ENCODE data around the gene TMBIM1.

TMBIM1 gene

DNA sequence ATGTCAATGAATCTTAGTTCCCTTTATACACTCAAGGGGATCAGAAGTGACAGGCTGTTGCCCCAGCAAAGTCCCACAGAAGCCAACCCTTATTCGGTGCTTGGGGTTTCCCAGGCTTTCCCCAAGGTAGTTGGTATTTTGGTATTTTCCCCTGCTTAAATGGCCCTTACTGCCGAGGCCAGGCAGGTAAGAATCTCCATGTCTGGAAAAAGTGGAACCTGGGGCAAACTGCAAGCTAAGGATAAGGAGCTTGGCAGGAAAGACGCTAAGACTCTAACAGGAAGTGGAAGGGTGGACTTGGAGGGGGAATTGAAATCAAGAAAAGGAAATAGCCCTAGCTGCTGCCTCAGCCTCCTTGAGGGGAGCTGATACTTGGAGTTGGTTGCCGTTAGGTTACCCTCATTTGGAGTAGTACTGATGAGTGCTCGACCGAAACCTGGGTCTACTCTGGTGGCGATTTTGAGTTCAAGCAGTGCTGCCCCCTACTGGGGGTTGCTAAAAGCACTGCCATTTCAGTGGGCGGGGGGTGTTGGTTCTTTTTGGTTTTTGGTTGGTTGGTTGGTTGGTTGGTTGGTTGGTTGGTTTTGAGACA is 34.8 kb downstream of the TMBIM1 start:
- peak; percentile 88 for DNase-seq (ENCODE audit: low spot score)

DNA sequence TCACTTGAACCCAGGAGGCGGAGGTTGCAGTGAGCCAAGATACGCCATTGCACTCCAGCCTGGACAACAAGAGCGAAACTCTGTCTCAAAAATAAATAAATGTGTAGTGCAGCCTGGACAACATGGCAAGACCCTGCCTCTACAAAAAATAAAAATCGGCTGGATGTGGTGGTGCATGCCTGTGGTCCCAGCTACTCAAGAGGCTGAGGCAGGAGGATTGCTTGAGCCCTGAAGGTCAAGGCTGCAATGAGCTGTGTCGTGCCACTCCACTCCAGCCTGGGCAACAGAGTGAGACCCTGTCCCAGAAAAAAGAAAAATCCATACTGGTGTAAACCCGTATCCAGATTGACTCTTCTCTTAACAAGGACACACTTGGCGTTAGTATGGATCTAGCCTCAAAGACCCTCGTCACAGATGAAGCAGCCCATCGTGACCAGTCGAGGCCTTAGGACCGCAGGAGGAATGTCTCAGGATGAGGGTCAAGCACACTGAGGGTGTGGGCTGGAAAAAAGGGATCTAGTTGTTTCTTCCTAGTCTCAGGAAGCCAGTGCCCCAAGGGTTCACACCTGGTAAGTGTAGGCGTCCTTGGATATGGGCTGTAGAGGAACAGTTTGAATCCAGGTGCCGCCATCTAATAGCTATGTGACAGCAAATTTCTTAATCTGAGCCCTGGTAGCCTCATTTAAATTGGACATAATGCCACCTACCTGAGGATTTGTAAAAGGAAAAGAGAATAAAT is 35.5 kb downstream of the TMBIM1 start:
- DNase-seq (ENCODE audit: low spot score) = no peak

DNA sequence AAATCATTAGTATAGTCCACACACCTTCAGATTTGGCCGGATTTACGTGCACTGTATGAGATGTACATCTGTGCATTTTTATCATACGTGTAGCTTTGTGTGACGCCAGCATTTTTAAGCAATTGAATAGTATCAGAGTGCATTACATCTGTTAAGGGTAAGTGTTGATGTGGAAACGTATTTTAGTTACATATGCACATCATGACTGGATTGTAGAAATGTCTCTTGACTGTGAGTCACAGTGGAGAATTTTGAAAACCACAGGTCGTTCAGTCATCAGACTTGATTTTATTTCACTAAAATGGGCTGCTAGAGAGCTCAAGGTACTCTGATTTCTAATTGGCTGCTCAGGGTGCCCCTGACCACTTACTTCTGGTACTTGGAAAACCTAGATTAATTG is 36.9 kb downstream of the TMBIM1 start:
- DNase-seq (ENCODE audit: low spot score) = no peak

DNA sequence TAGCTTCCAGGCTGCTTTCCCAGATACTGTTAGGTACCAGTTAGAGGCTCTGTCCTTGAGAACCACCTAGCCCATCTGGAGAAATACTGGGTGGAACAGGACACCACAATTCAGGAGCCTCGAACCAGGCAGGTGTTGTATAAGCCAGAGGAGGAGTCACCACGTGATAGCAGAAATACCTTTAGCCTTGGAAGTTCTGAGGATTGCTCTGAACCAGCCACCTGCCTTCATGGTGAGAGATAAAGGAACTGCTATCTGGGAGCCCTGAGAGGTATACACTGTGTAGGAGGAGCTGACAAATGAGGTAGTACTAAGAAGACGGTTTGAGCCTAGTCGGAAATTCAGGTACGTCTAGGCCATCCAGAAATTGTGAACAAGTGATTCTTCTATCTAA is 39.1 kb downstream of the TMBIM1 start:
- DNase-seq (ENCODE audit: low spot score) = no peak

DNA sequence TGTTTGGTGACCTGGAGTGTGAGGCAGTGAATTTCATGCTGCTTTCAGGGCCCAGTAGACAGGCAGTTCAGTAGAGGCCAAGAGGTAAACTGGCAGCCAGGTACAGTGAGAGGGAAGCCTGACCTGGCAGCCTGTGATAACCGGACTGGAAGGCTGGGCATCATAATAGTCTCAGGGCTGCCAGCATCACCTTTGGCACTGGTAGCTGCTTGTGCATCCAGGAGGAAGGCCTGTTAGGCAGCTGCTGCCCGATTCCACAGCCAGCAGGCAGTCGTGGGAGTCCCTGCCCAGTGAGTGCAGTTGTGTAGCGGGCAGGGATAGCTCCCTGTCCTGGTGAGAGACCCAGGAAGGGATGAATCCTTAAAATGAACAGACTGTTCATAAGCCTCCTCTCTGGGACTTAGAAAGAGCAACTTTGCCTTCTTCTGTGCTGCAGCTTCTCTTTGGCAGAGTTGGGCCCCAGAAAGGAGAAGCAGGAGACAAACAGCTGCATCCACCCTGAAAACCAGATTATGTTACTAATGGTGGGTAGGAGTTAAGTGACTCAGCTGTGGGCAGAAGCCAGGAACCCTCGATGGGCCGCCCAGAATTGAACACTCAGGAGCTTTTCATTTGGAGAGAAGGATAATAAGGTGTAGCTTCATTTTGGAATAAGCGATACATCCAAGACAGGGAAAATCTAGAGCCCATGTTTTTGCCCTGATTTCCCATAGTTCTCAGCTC is 39.6 kb downstream of the TMBIM1 start:
- no peak for DNase-seq (ENCODE audit: low spot score)

DNA sequence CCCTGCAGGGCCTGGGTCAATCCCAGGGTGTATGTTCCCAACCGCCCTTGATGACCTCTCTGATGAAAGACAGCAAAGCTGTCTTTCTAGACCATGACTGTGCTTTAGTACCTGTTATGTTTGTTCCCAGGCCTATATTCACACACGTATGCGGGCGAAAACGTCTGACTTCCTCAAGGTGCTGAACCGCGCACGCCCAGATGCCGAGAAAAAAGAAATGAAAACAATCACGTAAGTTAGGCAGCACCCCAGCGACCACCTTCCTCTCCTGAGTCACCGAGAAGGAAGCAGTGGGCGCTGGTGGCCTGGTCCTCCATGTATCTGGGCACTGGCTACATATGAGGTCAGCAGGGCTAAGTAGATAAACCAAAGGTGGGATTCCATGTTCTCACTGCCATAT is 42.6 kb downstream of the TMBIM1 start:
- no peak for DNase-seq (ENCODE audit: low spot score)

DNA sequence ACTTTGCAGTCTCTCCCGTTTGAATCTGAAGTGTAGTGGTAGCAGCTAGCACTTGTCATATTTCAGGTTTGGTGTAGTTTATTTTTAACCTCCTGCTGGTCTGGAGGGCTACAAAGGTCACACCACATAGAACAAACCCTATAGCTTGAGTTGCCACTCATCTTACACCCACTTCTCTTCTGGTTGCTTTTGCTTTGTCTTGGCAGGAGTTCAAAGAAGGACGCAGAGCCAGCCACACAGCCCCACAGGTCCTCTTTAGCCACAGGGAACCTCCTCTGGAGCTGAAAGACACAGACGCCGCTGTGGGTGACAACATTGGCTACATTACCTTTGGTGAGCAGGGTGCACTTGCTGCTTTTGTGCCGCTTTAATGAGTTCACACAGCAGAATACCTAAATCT is 47.1 kb downstream of the TMBIM1 start:
- no peak for DNase-seq (ENCODE audit: low spot score)

DNA sequence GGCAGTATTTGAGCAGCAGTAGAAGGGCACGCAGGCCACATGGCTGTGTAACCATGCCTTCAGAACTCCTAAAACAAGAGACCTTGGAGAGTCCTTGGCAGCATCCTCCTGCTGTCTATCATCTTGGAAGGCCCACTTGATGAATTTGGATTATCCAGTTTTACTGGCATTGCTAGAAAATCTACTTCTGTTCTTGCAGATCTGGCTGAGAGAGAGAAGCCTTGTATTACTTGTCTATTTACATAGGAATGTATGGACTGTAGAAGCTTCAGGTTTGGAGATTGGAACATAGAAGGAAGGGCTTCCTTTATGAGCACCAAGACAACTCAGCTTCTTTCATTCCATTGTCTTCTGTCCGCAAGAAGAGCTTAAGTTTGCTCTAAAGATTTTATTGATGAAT is 47.6 kb downstream of the TMBIM1 start:
- DNase-seq (ENCODE audit: low spot score) = no peak

DNA sequence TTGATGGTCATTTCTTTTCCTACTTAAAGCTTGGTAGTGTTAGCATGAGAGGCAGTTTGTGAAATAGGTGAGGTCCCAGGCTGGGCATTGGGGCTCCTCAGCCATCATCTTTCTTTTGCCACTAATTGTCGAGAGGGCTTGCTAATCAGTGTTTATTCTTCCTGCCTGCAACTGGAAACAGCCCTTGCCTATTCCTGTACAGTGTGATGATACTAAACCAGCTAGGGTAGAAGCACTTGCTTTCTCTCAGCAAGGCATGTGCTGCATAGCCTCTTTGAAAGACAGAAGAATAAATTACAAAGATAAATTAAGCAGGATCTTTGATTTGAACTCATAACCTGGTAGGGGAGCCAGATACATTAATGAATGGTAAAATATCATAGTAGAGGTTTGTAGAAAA is 48.1 kb downstream of the TMBIM1 start:
- no peak for DNase-seq (ENCODE audit: low spot score)

DNA sequence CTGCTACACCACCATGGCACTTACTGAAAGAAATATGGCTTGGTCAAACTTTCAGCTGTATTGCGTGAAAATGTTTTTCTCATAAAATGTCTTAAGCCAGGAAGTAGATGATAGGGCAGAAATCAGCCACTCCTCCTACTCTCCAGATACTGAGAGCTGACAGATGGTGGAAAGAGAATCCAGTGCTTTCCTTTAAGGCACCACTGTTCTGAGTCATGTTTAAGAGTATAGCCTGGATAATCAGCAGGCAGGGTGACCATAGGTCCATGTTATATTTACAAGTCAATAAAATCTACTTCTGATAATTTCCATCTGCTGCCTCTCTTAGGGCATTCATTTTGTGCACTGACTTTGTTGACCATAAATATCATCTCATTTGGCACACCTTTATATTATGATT is 53.4 kb downstream of the TMBIM1 start:
- no peak for DNase-seq (ENCODE audit: low spot score)

DNA sequence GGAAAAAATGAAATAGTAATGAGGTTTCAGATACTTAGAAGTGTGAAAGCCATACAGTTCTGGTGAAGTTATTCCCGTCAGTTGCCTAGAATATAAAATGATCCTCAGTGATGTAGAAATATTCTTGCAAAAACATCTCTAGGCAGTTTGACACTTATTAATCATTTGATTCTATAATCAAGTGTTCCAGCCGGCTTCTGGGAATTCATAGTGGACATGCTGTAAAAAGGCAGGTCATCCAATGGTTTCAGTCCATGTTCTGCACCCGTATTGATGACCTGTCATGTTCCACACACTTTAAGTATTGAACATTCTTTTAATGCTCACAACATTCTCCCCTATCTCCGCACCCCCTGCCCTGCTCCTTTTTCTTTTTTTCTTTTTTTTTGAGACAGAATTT is 55.5 kb downstream of the TMBIM1 start:
- no peak for DNase-seq (ENCODE audit: low spot score)

DNA sequence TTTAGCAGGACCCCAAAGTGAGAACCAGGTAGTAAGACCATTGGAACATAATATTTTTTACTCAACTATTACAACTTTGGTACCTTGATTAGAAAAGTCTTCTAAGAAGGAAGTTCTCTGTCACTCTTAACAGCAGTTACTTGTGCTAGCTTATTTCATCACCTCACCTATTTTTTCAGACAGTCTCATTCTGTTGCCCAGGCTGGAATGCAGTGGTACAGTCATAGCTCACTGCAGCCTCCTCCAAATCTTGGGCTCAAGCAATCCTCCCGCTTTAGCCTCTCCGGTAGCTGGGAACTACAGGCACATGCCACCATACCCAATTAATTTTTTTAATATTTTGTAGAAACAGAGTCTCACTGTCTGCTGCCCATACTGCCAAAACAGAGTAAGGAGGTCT is 57.3 kb downstream of the TMBIM1 start:
- DNase-seq (ENCODE audit: low spot score) = no peak

DNA sequence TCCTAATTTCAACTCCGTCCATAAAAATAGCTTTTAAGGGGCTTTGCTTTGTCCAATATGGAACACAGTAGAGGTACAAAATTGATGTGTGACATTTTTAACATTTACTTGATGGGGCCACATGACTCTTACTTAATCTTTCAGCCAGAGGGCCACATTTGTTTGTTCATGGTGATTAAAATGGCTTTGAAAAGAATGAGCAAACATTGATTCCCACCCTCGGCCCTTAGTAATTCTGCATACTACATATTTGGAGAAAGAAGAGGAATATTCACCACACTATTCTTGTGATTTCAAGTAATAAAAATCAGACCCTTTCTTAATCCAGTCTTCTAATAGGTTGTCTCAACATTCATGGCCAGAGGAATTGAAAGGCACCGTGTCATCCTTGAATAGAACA is 57.8 kb downstream of the TMBIM1 start:
- DNase-seq (ENCODE audit: low spot score) = no peak

DNA sequence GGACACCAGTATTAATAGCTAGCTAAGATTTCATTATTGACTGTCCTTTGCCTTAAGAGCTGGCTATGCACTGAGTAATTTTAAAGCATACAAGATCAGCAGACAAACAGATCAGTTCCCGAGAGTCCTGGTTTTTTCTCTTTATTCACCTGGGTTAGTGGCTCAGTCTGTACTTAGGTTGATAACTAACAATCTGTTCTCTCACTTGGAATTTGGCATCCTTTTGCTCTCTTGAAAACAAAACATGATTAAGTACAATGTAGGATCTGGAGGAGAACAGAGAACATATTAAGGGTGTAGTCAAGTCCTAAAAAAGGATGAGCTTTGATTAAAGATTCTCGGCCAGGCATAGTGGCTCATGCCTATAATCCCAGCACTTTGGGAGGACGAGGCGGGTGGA is 58.8 kb downstream of the TMBIM1 start:
- DNase-seq (ENCODE audit: low spot score) = no peak

DNA sequence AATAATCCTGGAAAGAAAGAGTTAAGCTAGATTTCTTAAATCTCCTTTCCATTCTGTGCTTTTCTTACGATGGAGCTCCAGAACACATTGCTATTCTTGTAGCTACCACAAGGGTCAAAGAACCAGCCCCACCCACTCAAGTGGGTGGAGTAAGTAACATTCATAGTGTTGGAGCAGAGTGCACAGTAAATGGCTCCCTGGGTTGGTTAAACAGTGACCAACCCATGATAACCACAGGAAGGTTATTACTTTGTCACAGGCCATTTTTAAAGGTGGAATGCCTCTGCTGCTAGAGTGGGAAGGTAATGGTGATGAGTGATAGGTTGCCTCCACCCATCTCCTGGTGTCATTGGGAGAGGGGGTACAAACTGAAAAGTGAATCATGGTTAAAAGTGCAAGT is 61.4 kb downstream of the TMBIM1 start:
- peak; percentile 67 for DNase-seq (ENCODE audit: low spot score)

DNA sequence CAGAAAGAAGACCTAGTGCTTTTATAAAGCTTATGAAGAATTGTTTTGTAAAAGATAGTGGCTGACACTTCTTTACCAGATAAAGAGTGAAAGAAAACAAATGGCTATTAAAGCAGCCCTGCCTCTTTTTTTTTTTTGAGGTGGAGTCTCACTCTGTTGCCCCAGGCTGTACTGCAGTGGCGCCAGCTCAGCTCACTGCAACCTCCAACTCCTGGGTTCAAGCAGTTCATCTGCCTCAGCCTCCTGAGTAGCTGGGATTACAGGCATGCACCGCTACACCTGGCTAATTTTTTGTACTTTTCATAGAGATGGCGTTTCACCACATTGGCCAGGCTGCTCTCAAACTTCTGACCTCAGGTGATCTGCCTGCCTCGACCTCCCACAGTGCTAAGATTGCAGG is 62.5 kb downstream of the TMBIM1 start:
- DNase-seq (ENCODE audit: low spot score) = no peak

DNA sequence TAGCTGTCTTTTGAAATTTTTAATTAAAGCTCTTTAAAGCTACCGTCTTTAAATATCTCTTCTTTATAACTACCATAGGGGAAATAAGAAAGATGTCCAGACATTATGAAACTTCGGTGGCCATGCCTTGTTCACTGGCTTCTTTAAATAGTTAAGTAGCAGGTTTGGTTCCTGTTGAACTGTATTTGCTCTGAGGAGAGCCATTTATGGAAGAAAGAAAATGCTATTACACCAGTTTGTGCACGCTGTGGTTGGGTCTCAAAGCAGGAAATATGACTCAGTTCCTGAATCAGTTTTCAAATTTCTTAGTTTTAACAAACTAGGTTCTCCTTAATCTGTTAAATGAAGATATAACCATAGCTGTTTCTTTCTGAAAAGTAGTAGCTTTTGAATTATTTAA is 63.1 kb downstream of the TMBIM1 start:
- peak; percentile 49 for DNase-seq (ENCODE audit: low spot score)

DNA sequence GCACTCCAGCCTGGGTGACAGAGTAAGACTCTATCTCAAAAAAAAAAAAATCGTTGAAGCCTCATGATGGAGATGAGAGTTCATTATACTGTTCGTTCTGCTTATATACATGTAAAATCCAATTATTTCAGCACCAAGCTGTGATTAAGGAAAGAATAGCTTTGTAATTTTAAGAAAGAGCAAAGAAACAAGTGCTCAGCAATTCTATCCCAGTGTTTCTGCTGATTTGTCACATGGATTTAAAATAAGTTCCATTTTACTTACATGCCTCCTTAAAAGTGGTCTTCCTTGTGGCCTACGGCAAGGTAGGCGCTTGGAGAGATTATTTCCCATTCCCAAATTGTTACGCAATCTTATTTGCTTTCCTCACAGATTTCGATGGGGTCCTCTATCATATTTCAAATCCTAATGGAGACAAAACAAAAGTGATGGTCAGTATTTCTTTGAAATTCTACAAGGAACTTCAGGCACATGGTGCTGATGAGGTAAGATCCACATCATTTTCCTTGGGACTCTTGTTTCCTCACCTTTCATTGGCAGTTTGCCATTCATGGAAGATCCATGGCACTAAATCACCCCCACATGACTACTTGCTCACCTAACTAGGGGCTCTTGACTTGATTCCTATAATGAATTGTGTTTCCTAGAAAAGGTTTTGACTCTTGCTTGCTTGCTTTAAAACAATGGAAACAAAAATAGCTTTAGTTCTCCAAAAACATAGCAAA is 63.8 kb downstream of the TMBIM1 start:
- no peak for DNase-seq (ENCODE audit: low spot score)

DNA sequence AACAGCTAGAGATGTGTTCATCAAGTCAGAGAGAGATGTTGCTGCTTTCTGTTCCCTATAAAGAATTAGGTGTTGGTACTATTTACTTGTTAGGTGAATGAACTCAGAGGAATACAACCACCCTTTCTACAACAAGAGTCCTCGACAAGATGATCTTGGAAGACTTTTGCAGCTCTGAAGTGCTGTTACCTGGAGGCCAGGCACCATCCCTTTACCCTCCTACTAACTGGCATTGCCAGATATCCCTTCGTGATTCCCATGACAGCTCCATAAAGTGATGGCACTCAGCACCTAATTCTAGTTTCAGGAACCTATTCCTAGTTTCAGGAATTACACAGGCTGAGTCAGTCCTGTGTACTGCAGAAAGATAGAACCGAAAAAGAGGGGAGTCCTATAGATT is 65.4 kb downstream of the TMBIM1 start:
- no peak for DNase-seq (ENCODE audit: low spot score)

Data from NAMALWA (cell line).